Cerebellar cortex (tissue), 1 donor: ENCODE results near the gene SYK.
"Not testable (repeated sequence)": the region's sequence is repeated elsewhere in the genome, so short reads cannot be mapped to it uniquely, and the experiment has no call there.

Source experiments
- DNase-seq: peaks from one replicate; pipeline ENCODE4 v3.0.0-alpha.2; 2015; ENCODE audit warnings: low spot score

SYK gene

GRCh38 chr9:90795871-90796317 is 5.7 kb upstream of the SYK start:
- no peak for DNase-seq

GRCh38 chr9:90799271-90799852 is 2.3 kb upstream of the SYK start:
- DNase-seq: no peak

DNA sequence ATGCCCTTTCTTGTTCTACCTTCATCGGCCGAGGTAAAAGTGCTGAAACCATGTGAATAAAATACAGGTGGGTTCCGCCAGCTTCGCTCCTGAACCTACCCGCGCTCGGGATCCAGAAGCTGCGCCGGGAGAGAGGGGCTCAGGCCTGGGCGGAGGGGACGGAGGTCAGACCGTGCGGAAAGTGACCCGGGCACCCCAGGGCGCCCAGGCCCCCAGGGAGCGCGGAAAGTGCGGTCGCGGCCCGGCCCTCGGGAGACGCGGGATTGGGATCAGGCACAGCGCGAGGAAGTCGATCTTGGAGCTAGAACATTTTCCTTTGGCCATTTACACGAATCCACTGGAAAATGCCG is 329 bp downstream of the SYK start:
- no peak for DNase-seq

- DNase-seq: no peak
Measured at GRCh38 chr9:90802386-90802985, 867 bp downstream of the SYK start.

DNA sequence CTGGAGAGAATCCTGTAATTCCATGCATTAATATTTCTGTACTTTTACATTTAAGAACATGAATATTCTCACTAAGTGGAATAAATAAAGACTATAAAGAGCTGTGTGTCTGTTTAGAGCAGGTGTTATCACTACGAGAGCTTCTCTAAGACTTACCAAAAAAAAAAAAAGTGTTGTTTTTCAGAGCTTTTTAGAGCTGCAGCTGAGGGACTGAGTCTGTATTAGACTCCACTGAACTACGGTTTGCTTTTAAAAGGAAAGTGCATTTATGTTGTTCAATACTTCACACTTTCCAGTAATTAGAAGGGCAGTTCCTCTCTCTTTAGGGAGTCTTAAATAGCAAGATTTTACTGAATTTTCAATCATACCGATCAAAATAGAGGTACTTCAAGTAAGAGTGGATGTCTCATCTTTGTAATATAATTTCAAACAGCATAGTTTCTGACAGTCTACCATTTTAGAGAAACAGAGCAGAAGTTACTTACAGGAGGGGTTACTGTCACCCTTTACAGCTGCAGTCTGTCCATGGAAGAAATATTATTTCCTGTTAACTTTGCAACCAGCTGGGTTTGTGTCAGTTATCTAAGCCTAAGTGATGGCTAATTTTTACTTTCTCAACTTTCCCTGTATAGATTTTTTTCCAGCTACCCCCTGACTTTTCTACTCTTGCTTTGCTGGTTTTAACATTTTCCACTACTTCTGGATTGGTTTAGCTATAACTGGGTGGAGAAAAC is 2.4 kb downstream of the SYK start:
- DNase-seq: no peak

DNA sequence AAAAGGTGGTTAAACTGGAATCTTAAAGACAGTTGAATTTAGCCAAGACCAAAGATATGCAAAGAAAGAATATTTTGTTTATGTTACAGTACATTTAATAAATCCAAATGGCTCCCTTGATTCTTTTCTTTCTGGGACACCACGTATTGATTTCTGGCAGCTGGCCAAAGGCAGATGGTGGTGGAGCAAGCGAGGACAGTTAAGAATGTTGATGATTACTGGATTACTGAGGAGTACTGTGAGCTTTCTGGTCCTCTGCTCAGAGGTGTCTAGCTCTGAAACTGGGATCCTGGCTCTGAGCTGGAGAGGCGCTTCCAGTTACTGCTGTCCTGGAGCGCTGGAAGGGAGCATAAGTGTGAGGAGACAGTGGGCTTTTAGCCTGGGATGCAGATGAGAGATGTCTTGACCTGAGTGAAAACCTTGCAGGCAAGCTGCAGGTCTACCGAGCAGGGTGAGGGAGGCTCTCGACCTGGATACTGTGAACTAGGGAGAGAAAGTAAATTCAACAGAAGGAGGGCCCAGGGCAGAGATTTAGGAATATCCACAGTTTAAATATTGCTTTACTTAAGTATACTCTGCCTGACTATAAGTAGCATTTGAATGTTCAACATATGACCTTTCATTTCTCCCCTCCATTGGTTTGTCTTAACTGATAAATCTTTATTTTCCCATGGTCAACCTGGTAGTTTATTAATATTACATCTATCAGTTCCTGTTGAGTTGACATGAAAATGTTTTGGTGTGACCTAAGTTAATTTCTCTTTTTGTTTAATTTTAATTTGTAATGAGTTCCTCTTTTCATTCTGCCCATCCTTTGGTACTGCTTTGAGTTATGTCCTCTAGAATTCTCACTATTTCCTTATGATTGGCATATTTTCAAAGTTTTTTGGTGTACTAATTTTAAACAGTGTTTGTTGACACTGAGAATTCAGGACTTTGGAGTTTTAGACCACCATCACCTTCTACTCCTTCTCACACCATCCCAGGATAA is 3.7 kb downstream of the SYK start:
- DNase-seq: no peak

DNA sequence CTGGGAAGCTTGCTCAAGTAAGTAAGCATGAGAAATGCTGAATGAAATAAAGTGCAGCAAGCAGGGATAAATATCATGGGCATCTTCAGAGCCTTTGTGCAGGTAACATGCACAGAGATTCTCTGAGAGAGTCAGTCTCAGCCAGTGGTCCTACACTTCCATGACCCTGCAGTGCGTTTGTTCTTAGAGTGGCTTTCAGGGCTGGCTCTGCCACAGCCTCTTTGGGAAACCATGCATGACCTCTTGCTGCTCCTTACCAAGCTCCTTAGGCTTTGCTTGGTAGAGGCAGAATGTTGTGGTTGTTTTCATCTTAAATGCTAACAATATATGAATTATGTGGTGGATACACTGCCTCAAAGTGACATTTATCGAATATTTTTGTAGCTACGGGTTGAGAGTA is 5.4 kb downstream of the SYK start:
- no peak for DNase-seq

DNA sequence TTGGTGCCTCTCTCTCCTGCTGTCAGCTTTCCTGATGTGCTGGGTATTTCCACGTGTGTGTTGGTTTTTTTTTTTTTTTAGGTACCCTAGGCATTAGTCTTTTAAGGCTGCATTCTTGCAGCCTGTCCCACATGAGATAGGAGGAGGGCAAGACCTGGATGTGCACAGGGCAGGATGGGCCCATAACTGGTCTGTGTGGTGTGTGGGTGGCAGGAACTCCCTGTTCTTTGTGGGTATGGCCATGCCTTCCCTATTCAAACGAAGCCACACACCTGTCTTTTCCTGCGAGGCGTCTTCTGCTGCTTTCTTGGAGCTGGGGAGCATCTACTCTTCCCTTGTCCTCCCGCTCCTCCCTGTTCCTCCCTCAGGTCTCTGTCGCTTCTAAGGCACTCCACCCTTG is 6.8 kb downstream of the SYK start:
- DNase-seq: no peak

GRCh38 chr9:90808890-90809685 is 7.5 kb downstream of the SYK start:
- no peak for DNase-seq

DNA sequence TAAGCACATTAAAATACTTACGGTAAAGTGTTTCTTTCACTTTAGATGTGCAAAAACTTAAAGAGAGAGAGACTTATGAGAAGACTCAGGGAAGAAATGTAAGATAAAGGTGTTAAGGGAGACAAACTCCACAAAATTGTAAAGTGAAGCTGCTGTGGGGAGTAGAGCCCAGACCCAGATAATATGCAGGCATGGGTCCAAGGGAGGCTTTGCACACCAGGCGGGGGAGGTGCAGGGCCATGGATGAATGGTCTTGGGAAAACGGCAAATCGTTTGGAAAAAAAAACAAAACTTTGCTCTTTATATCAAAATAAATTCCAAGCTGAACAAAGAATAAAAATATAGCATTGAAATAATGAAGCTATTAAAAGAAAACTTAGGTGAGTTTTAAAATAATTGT is 9.1 kb downstream of the SYK start:
- no peak for DNase-seq

GRCh38 chr9:90813046-90813445 is 11.4 kb downstream of the SYK start:
- no peak for DNase-seq

DNA sequence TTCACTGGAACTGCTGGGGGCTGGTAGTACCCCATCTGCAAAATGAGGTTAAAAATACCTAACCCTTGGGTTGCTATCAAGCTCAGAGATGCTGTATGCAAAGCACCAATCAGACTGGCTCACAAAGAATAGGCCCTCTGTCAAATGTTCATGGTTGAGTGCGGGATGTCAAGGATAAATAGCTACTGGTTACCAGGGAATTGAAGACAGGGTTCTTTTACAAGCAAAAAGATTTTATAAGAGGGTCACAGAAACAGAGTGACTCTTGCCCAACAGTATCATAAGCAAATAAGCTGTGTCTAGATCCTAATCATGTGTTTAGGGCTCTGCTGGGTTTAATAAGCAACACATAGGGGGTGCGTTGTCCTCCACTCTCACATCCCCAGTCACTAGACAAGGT is 11.9 kb downstream of the SYK start:
- DNase-seq: no peak

DNA sequence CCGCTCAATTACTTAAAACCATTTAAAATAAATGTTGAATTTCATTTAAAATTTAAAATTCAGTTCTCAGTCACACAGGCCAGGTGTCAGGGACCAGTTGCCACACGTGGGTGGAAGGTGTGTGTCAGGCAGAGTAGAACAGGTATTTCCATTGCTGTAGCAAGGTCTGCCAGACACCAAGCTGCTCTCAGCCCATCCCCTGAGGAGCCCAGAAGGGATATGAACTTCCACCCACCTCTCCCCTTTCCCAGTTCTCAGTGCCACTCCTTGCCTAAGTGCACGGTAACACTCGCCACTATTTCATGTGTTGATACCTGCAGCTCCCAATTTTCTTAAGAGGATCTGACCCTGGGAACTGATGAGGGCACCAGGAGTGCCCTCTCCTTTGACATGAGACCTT is 12.7 kb downstream of the SYK start:
- no peak for DNase-seq

DNA sequence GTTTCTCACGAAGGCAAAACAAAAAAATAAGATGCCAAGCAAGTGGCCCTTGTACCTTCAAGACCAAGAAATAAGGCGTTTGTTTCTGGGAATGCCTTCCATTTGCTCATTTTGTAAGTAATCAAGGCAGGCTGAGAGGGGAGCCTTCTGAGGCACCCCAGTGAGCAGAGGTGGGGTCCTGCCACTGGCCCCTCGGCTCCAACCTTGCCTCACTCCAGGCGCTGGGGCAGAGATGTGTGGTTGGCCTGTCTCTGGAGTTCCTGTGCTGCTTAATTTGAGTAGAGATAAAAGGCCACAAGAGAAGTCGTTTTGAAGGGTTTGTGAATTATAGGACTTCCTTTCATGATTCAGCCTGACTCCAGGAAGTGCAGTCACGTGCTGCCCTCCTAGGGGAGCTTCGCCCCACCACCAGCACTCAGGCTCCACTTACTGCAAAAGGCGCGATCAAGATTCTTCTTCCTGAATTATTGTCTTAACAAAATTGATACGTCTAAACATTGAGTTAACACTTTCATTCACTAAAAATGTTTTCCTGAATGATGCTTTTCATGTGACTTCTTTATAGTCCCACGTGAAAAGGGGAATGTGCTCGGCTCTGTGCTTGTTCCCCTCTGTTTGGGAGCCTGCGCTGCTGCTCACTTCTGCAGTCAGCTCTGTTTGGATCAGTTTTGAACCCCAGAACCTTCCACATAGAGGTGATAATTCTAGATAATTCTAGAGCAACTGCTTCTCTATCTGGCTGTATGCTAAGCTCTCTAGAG is 13.7 kb downstream of the SYK start:
- no peak for DNase-seq

DNA sequence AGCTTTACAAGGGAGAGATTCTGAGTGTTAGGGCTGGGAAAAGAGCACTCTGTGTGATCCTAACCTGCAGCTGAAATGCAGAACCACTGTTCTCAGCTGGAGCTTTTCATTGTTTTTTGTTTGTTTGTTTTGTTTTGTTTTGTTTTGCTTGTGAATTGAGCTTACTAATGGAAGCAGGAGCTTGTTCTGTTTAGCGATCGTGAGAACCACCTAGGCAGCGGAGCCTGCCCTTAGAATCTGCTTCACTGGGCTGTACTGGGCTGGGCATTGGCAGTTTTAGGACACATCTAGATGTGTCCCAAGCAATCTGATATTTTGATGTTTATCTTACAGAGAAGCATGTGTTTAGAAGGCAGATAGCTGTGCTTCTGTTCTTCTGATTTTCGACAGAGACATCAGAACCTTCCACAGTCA is 14.3 kb downstream of the SYK start:
- DNase-seq: no peak

DNA sequence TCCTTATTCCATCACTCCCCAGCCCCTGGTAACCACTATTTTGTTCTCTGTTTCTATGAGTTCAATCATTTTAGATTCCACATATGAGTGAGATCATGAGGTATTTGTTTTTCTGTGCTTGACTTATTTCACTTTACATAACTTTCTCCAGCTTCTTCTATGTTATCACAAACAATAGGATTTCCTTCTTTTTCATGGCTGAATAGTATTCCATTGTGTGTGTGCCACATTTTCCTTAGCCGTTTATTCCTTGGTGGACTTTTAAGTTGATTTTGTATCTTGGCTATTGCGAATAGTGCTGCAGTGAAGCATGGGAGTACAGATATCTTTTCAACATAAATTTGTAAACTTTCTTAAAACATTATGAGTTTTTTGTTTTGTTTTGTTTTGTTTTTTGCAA is 15.1 kb downstream of the SYK start:
- no peak for DNase-seq

- no peak for DNase-seq
Measured at GRCh38 chr9:90818279-90818678, 16.7 kb downstream of the SYK start.

- DNase-seq: not testable (repeated sequence)
Measured at GRCh38 chr9:90820406-90820805, 18.8 kb downstream of the SYK start.

DNA sequence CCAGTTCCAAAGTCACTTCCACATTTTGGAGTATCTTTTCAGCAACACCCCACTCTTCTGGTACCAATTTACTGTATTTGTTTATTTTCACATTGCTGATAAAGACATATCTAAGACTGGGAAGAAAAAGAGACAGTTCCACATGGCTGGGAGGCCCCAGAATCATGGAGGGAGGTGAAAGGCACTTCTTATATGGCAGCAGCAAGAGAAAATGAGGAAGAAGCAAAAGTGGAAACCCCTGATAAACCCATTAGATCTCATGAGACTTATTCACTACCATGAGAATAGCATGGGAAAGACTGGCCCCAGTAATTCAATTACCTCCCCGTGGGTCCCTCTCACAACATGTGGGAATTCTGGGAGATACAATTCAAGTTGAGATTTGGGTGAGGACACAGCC is 19.6 kb downstream of the SYK start:
- DNase-seq: not testable (repeated sequence)

DNA sequence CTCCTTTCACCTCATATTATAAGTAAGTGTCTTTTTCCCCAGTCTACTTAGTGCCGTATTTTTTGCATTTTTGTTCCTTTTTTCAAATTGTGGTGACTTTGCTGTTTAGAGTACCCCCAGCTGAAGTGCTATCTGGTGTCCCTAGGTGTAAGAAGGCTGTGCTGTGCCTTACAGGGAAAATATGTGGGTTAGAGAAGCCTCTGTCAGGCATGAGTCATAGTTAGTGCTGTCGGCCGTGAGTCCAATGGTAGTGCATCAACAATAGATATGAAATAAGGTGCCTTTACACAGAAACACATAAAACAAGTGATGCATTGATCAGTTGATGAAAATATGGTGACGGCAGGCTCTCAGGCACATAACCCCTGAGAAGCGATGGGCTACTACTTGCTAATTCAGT is 20.1 kb downstream of the SYK start:
- DNase-seq: no peak

- no peak for DNase-seq
Measured at GRCh38 chr9:90822866-90823265, 21.2 kb downstream of the SYK start.
